ENCODE results near the gene SPNS2. TPM values are rescaled to one million over a fixed set of nuclear protein-coding genes. Genes with fewer than 3 reads are reported as not detected.

Gene SPNS2
- total RNA-seq, 5 donors from 2014 or later (not counting 1 experiment from before 2014, with no cell fraction given), result 0.30 to 0.75 (median 0.53) TPM

DNA sequence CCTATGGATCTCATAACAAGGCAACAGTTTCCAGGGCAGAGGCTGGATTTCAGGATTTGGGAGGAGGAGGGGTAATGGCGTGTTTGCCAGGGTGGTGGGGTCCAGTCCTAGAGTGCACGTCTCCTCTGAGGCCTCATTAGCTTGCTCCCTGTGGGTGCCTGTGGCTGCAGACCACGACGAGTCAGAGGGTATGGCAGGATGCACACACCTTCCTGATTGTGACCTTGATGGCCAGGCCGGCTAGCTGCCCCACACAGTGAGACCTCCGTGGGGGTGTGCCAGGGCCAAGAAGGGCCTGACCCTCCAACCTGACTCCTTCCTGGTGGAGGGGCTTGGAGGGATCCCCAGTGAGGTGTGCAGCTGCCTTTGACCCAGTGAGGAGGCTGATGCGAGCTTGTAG is 81.6 kb downstream of the SPNS2 start:
- WGBS (ENCODE audit: insufficient coverage), result 41% methylated on average over 6 of the region's 7 CpGs
- peaks cover 13 to 34% of the 10 kb centered on the region in 2 donors for H3K27me3 Mint-ChIP-seq
- H3K9me3 Mint-ChIP-seq, result no peaks in the 10 kb centered on the region
- DNase-seq (no peak), ATAC-seq (replicated peaks in 1 of 4) (no peak)
- peaks cover 0 to 5% of the 10 kb centered on the region in 2 experiments for H3K4me1 ChIP-seq (ENCODE audit: control insufficient read depth in 1 of 2, extremely low read depth in 1 of 2, insufficient read depth in 2 of 2, low read length in 2 of 2)
- peaks cover 7 to 55% of the 10 kb centered on the region in 2 experiments for H3K27me3 ChIP-seq (replicated peaks in 1 of 2; ENCODE audit: control insufficient read depth in 2 of 2, extremely low read depth in 1 of 2, insufficient read depth in 2 of 2, low read length in 1 of 2)
- H3K4me1 Mint-ChIP-seq, result peaks cover 2 to 12% (median 6%) of the 10 kb centered on the region in 3 donors
- H3K4me3 Mint-ChIP-seq, result no peak overlapping the region
- ChIA-PET CTCF (no interaction called here), POLR2A (no interaction called here)
- H3K4me3 ChIP-seq (ENCODE audit: control insufficient read depth in 1 of 2, extremely low read depth in 1 of 2, low read length in 1 of 2), result no peak overlapping the region
- H3K27ac ChIP-seq (ENCODE audit: low read length), result no peak overlapping the region
- H3K27ac Mint-ChIP-seq, result no peak overlapping the region
- no peaks in the 10 kb centered on the region for H3K9me3 ChIP-seq
- H3K36me3 Mint-ChIP-seq, result no peaks in the 10 kb centered on the region
- H3K36me3 ChIP-seq (ENCODE audit: control insufficient read depth in 2 of 2, extremely low read depth in 1 of 2, insufficient read depth in 1 of 2, low read length in 1 of 2), result no peaks in the 10 kb centered on the region

DNA sequence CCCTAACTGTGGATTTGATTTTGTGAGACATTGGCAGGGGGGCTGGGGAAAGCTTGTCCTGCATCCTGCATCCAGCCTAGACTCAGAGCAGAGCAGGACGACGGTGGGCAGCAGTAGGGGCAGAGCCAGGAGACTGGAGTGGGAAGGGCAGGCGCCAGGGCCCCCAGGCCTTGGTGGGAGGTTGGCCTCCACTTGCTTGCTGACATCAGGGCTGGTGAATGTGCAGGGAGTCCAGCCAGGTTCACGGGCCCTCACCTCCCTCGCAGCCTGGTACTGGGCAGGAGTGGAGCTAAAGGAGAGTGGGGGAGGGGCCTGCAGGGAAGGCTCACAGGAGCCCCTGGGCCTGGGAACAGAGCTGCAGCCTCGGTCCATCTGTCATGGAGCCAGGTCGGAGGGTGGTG is 83.4 kb downstream of the SPNS2 start:
- CTCF ChIA-PET, result no interaction called here
- 81% methylated on average over 4 of the region's 7 CpGs for WGBS (ENCODE audit: insufficient coverage)
- no peak for DNase-seq
- Histone ChIP-seq H3K27me3 (replicated peaks in 1 of 2; ENCODE audit: control insufficient read depth in 2 of 2, extremely low read depth in 1 of 2, insufficient read depth in 2 of 2, low read length in 1 of 2) (peaks cover 7 to 59% of the 10 kb centered on the region in 2 experiments), H3K27ac (ENCODE audit: low read length) (no peak overlapping the region), H3K9me3 (no peaks in the 10 kb centered on the region), H3K4me3 (ENCODE audit: control insufficient read depth in 1 of 2, extremely low read depth in 1 of 2, low read length in 1 of 2) (no peak overlapping the region), H3K36me3 (ENCODE audit: control insufficient read depth in 2 of 2, extremely low read depth in 1 of 2, insufficient read depth in 1 of 2, low read length in 1 of 2) (no peaks in the 10 kb centered on the region), H3K4me1 (ENCODE audit: control insufficient read depth in 1 of 2, extremely low read depth in 1 of 2, insufficient read depth in 2 of 2, low read length in 2 of 2) (peaks cover 0 to 5% of the 10 kb centered on the region in 2 experiments)
- no peaks in the 10 kb centered on the region for H3K9me3 Mint-ChIP-seq
- H3K4me3 Mint-ChIP-seq, result no peak overlapping the region
- peaks cover 2 to 12% (median 6%) of the 10 kb centered on the region in 3 donors for H3K4me1 Mint-ChIP-seq
- peaks cover 25 to 51% of the 10 kb centered on the region in 2 donors for H3K27me3 Mint-ChIP-seq
- ATAC-seq (replicated peaks in 1 of 4), result no peak
- H3K27ac Mint-ChIP-seq, result no peak overlapping the region
- no peaks in the 10 kb centered on the region for H3K36me3 Mint-ChIP-seq
- POLR2A ChIA-PET, result no interaction called here

DNA sequence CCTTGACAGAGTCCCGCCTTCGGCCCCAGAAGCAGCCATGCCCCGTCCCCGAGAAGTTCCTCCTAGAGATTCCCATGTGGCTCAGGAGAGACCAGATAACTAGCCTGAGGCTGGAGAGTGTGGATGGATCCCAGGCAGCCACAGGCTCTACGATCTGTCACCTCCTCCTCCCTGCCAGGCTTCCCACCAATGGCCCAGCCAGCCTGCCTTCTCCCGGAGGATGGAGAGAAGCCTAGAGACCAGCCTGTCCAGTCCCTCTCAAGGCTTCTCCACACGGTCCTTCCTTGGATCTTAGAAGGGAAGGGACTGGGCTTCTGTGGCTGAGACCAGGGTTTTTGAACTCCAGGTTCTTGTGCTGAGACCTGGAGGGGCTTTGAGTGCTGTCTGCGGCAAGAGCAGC is 84.0 kb downstream of the SPNS2 start:
- Mint-ChIP-seq H3K4me1 (peaks cover 2 to 12% (median 6%) of the 10 kb centered on the region in 3 donors), H3K27ac (no peak overlapping the region), H3K4me3 (no peak overlapping the region), H3K36me3 (no peaks in the 10 kb centered on the region), H3K9me3 (no peaks in the 10 kb centered on the region), H3K27me3 (peaks cover 25 to 51% of the 10 kb centered on the region in 2 donors)
- Histone ChIP-seq H3K4me1 (ENCODE audit: control insufficient read depth in 1 of 2, extremely low read depth in 1 of 2, insufficient read depth in 2 of 2, low read length in 2 of 2) (peaks cover 0 to 5% of the 10 kb centered on the region in 2 experiments), H3K27ac (ENCODE audit: low read length) (no peak overlapping the region), H3K4me3 (ENCODE audit: control insufficient read depth in 1 of 2, extremely low read depth in 1 of 2, low read length in 1 of 2) (no peak overlapping the region), H3K36me3 (ENCODE audit: control insufficient read depth in 2 of 2, extremely low read depth in 1 of 2, insufficient read depth in 1 of 2, low read length in 1 of 2) (no peaks in the 10 kb centered on the region), H3K27me3 (replicated peaks in 1 of 2; ENCODE audit: control insufficient read depth in 2 of 2, extremely low read depth in 1 of 2, insufficient read depth in 2 of 2, low read length in 1 of 2) (peaks cover 7 to 56% of the 10 kb centered on the region in 2 experiments), H3K9me3 (no peaks in the 10 kb centered on the region)
- ChIA-PET POLR2A (no interaction called here), CTCF (no interaction called here)
- no peak for DNase-seq
- WGBS (ENCODE audit: insufficient coverage), result 88% methylated on average over 6 of the region's 8 CpGs
- ATAC-seq (replicated peaks in 1 of 4), result no peak

DNA sequence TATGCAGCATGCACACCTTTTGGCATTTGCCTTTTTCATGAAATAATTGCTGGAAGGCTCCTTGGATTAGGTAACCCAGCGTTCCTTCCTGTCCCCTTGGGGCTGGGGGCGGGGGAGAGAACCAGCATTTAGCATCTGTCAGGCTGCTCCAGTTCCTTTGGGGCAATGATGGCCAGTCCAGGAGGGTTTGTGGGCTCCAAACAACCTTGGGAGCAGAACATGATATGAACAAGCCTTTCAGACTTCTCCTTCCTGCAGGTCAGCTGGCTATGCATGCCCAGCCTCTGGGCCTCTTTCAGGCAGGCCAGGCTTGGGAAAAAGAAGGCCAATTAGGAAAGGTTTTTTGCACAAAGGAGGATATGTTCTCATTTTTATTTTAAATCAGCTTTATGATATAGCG is 84.5 kb downstream of the SPNS2 start:
- Histone ChIP-seq H3K4me3 (ENCODE audit: control insufficient read depth in 1 of 2, extremely low read depth in 1 of 2, low read length in 1 of 2) (no peak overlapping the region), H3K4me1 (ENCODE audit: control insufficient read depth in 1 of 2, extremely low read depth in 1 of 2, insufficient read depth in 2 of 2, low read length in 2 of 2) (peaks cover 0 to 5% of the 10 kb centered on the region in 2 experiments), H3K27ac (ENCODE audit: low read length) (no peak overlapping the region), H3K27me3 (replicated peaks in 1 of 2; ENCODE audit: control insufficient read depth in 2 of 2, extremely low read depth in 1 of 2, insufficient read depth in 2 of 2, low read length in 1 of 2) (peaks cover 7 to 56% of the 10 kb centered on the region in 2 experiments), H3K36me3 (ENCODE audit: control insufficient read depth in 2 of 2, extremely low read depth in 1 of 2, insufficient read depth in 1 of 2, low read length in 1 of 2) (no peaks in the 10 kb centered on the region), H3K9me3 (no peaks in the 10 kb centered on the region)
- ATAC-seq (replicated peaks in 1 of 4) (no peak), DNase-seq (no peak)
- Mint-ChIP-seq H3K27me3 (peaks cover 25 to 51% of the 10 kb centered on the region in 2 donors), H3K36me3 (no peaks in the 10 kb centered on the region), H3K27ac (no peak overlapping the region), H3K4me3 (peak overlapping the region in 1 of 3 donors; percentile 66), H3K4me1 (peaks cover 2 to 12% (median 6%) of the 10 kb centered on the region in 3 donors), H3K9me3 (no peaks in the 10 kb centered on the region)
- ChIA-PET CTCF (no interaction called here), POLR2A (no interaction called here)
- 69% methylated on average over 2 of the region's 3 CpGs for WGBS (ENCODE audit: insufficient coverage)

DNA sequence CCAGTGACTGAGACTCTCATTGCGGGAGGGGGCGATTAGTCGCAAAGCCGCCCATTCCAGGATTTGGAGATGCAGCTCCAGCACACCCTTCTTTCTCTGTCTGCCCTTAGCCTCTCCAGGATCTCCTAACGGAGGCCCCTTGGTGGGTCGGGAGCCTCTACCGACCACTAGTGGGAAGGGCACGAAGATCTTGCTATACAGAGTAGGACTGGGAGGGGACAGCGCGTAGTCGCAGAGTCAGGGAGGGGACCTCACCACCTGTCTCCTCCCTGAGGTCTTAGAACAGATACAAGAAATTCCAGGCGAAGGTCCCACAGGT is 85.1 kb downstream of the SPNS2 start:
- CTCF ChIA-PET, result no interaction called here
- Mint-ChIP-seq H3K4me3 (peak overlapping the region; percentile 63 to 76 (median 66)), H3K9me3 (no peaks in the 10 kb centered on the region), H3K4me1 (peaks cover 2 to 12% (median 6%) of the 10 kb centered on the region in 3 donors), H3K27me3 (peaks cover 25 to 51% of the 10 kb centered on the region in 2 donors), H3K27ac (no peak overlapping the region), H3K36me3 (no peaks in the 10 kb centered on the region)
- H3K4me1 ChIP-seq (ENCODE audit: control insufficient read depth in 1 of 2, extremely low read depth in 1 of 2, insufficient read depth in 2 of 2, low read length in 2 of 2), result peaks cover 0 to 5% of the 10 kb centered on the region in 2 experiments
- ATAC-seq (replicated peaks in 1 of 4), result peak; percentile 46 to 82 (median 62)
- 13% methylated on average over 3 of the region's 12 CpGs for WGBS (ENCODE audit: insufficient coverage)
- H3K4me3 ChIP-seq (ENCODE audit: control insufficient read depth in 1 of 2, extremely low read depth in 1 of 2, low read length in 1 of 2), result peak overlapping the region; percentile 31 to 58
- POLR2A ChIA-PET, result no interaction called here
- peaks cover 7 to 56% of the 10 kb centered on the region in 2 experiments for H3K27me3 ChIP-seq (replicated peaks in 1 of 2; ENCODE audit: control insufficient read depth in 2 of 2, extremely low read depth in 1 of 2, insufficient read depth in 2 of 2, low read length in 1 of 2)
- DNase-seq, result peak in 5 of 35 experiments; percentile 3 to 30 (median 17)
- H3K36me3 ChIP-seq (ENCODE audit: control insufficient read depth in 2 of 2, extremely low read depth in 1 of 2, insufficient read depth in 1 of 2, low read length in 1 of 2), result no peaks in the 10 kb centered on the region
- no peaks in the 10 kb centered on the region for H3K9me3 ChIP-seq
- no peak overlapping the region for H3K27ac ChIP-seq (ENCODE audit: low read length)

DNA sequence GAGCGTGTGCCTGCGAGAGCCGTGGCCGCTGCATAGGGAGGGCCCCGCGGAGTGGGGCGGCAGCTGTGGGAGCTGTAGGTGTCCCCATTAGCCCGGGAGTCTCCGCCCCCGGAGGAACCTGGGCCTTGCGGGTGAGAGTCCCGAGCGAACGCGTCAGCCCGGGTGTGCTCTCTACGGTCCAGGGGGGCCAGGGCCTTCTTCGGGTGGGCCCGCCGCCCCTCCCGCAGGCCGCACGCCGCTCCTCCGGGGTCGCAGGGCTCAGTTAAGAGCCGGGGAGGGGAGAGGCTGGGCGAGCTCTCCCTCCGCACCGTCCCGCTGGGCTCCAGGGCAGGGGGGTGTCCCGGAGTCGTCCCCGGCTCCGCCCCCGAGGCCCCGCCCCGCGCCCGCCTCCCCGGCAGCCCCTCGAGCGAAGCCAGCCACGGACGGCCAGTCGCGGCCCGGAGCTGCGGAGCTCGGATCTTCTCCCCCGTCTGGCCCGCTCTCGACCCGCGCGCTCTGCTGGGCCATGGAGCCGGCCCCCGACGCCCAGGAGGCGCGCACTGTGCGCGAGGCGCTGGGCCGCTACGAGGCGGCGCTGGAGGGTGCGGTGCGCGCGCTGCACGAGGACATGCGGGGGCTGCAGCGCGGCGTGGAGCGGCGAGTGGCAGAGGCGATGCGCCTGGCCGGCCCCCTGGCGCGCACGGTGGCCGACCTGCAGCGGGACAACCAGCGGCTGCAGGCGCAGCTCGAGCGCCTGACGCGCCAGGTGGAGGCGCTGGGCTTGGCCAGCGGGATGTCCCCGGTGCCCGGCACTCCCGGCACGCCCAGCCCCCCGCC is 85.6 kb downstream of the SPNS2 start, which contains the start of gene SMTNL2:
TSS of gene SMTNL2 (plus strand) at position 429 of the 816 bp plus-strand sequence. CDS start at position 506, 77 bp downstream.
- peaks cover 25 to 51% of the 10 kb centered on the region in 2 donors for H3K27me3 Mint-ChIP-seq
- no peaks in the 10 kb centered on the region for H3K36me3 Mint-ChIP-seq
- Histone ChIP-seq H3K9me3 (no peaks in the 10 kb centered on the region), H3K27me3 (replicated peaks in 1 of 2; ENCODE audit: control insufficient read depth in 2 of 2, extremely low read depth in 1 of 2, insufficient read depth in 2 of 2, low read length in 1 of 2) (peaks cover 7 to 60% of the 10 kb centered on the region in 2 experiments), H3K36me3 (ENCODE audit: control insufficient read depth in 2 of 2, extremely low read depth in 1 of 2, insufficient read depth in 1 of 2, low read length in 1 of 2) (no peaks in the 10 kb centered on the region), H3K4me1 (ENCODE audit: control insufficient read depth in 1 of 2, extremely low read depth in 1 of 2, insufficient read depth in 2 of 2, low read length in 2 of 2) (peaks cover 0 to 5% of the 10 kb centered on the region in 2 experiments), H3K4me3 (ENCODE audit: control insufficient read depth in 1 of 2, extremely low read depth in 1 of 2, low read length in 1 of 2) (peak within 1 kb of the TSS; percentile 31 to 58), H3K27ac (ENCODE audit: low read length) (no peak within 1 kb of the TSS)
- peaks cover 2 to 12% (median 6%) of the 10 kb centered on the region in 3 donors for H3K4me1 Mint-ChIP-seq
- CTCF ChIA-PET, result no interaction called here
- POLR2A ChIA-PET, result no interaction called here
- 2% methylated on average over 99 of the region's 100 CpGs for WGBS (ENCODE audit: insufficient coverage)
- no peak within 1 kb of the TSS for H3K27ac Mint-ChIP-seq
- no peaks in the 10 kb centered on the region for H3K9me3 Mint-ChIP-seq
- H3K4me3 Mint-ChIP-seq, result peak within 1 kb of the TSS; percentile 63 to 76 (median 67)
- DNase-seq (peak in 6 of 35 experiments; percentile 6 to 24 (median 14)), ATAC-seq (replicated peaks in 1 of 4) (peak; percentile 41 to 71 (median 52))
